Type B pancreatic cell (in vitro differentiated cells): ENCODE results near the gene SLC2A4RG. TPM values are rescaled to one million over a fixed set of nuclear protein-coding genes. Genes with fewer than 3 reads are reported as not detected.

Source experiments
- DNase-seq: peaks from one replicate; pipeline ENCODE4 v3.0.0; 2021; ENCODE audit warnings: mixed read lengths; ENCODE audit not compliant: unreplicated experiment; ENCODE audit errors: extremely low spot score
- H3K27ac Mint-ChIP-seq: 2 replicates; pipeline ENCODE4 v1.8.0; 2021; ENCODE audit warnings: mild to moderate bottlenecking, mixed read lengths
- H3K27me3 Mint-ChIP-seq: 2 replicates; pipeline ENCODE4 v1.8.0; 2021; ENCODE audit warnings: mixed read lengths
- H3K36me3 Mint-ChIP-seq: 2 replicates; pipeline ENCODE4 v1.8.0; 2021; ENCODE audit warnings: mixed read lengths
- H3K4me1 Mint-ChIP-seq: one replicate; pipeline ENCODE4 v1.8.0; 2021; ENCODE audit warnings: mixed read lengths; ENCODE audit not compliant: unreplicated experiment
- H3K4me3 Mint-ChIP-seq: 2 replicates; pipeline ENCODE4 v1.8.0; 2021; ENCODE audit warnings: mild to moderate bottlenecking, mixed read lengths
- H3K9me3 Mint-ChIP-seq: 2 replicates; pipeline ENCODE4 v1.8.0; 2021; ENCODE audit warnings: mixed read lengths
- CTCF ChIP-seq: fragments of 200-600 bp; sonication (generic); conservative IDR thresholded peaks from 2 replicates; pipeline ENCODE4 v1.5.0; 2021; ENCODE audit warnings: antibody characterized with exemption, mild to moderate bottlenecking
- total RNA-seq: library from RNA; stranded (reverse); gene quantifications from 2 replicates; pipeline ENCODE4 v1.2.1, GENCODE V29; 2021; ENCODE audit warnings: low replicate concordance

SLC2A4RG gene
- total RNA-seq, 1 donor from 2014 or later = 75.6 TPM

GRCh38 chr20:63692436-63693082 lies 47.0 kb upstream of the SLC2A4RG start:
- no peaks in the 10 kb centered on the region for H3K27me3 Mint-ChIP-seq
- H3K36me3 Mint-ChIP-seq = no peaks in the 10 kb centered on the region

DNA sequence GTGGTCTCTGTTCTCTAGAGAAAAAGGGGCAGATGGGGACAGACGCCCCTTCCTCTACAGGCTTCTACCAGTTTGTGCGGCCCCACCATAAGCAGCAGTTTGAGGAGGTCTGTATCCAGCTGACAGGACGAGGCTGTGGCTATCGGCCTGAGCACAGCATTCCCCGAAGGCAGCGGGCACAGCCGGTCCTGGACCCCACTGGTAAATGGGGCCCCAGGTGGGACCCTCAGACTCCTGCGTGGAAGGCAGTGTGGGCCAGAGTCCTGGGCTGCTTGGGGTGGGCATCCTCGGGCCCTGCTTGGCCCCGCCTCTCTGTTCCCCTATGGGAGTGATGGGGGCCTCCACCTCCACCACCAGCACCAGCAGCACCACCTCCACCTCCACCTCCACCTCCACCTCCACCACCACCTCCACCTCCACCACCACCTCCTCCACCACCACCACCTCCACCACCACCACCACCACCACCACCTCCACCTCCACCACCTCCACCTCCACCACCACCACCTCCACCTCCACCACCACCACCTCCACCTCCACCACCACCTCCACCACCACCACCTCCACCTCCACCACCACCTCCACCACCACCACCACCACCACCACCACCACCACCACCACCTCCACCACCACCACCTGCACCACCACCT lies 46.4 kb upstream of the SLC2A4RG start:
- Mint-ChIP-seq H3K4me3 (no peak overlapping the region), H3K36me3 (no peaks in the 10 kb centered on the region), H3K4me1 (no peaks in the 10 kb centered on the region), H3K27me3 (no peaks in the 10 kb centered on the region), H3K27ac (no peak overlapping the region), H3K9me3 (no peaks in the 10 kb centered on the region)
- no peak for DNase-seq
- no peak for TF ChIP-seq CTCF

More at GRCh38 chr20:63692436-63693082, 47.0 kb upstream of the SLC2A4RG start:
- no peak for DNase-seq
- no peak for TF ChIP-seq CTCF
- Mint-ChIP-seq H3K4me3 (no peak overlapping the region), H3K9me3 (no peaks in the 10 kb centered on the region), H3K27ac (no peak overlapping the region), H3K4me1 (no peaks in the 10 kb centered on the region)

- H3K4me3 Mint-ChIP-seq = no peak overlapping the region
- no peaks in the 10 kb centered on the region for H3K27me3 Mint-ChIP-seq
- H3K36me3 Mint-ChIP-seq = no peaks in the 10 kb centered on the region
- H3K4me1 Mint-ChIP-seq = no peaks in the 10 kb centered on the region
- no peak overlapping the region for H3K27ac Mint-ChIP-seq
- H3K9me3 Mint-ChIP-seq = no peaks in the 10 kb centered on the region
- DNase-seq = no peak
- TF ChIP-seq CTCF = no peak
These were observed 45.6 kb upstream of the SLC2A4RG start for GRCh38 chr20:63693733-63694583.

GRCh38 chr20:63694584-63695423 lies 44.8 kb upstream of the SLC2A4RG start:
- TF ChIP-seq CTCF = no peak
- no peak overlapping the region for H3K4me3 Mint-ChIP-seq
- H3K36me3 Mint-ChIP-seq = no peaks in the 10 kb centered on the region
- DNase-seq = no peak
- no peak overlapping the region for H3K27ac Mint-ChIP-seq
- no peaks in the 10 kb centered on the region for H3K27me3 Mint-ChIP-seq
- H3K4me1 Mint-ChIP-seq = no peaks in the 10 kb centered on the region
- no peaks in the 10 kb centered on the region for H3K9me3 Mint-ChIP-seq
